Measurements from ENCODE around the gene RHBDL1. TPM values are rescaled to one million over a fixed set of nuclear protein-coding genes. Genes with fewer than 3 reads are reported as not detected.

Gene RHBDL1
- total and polyA plus RNA-seq, 2 experiments from 2014 or later, result 0.90 to 2.1 TPM

DNA sequence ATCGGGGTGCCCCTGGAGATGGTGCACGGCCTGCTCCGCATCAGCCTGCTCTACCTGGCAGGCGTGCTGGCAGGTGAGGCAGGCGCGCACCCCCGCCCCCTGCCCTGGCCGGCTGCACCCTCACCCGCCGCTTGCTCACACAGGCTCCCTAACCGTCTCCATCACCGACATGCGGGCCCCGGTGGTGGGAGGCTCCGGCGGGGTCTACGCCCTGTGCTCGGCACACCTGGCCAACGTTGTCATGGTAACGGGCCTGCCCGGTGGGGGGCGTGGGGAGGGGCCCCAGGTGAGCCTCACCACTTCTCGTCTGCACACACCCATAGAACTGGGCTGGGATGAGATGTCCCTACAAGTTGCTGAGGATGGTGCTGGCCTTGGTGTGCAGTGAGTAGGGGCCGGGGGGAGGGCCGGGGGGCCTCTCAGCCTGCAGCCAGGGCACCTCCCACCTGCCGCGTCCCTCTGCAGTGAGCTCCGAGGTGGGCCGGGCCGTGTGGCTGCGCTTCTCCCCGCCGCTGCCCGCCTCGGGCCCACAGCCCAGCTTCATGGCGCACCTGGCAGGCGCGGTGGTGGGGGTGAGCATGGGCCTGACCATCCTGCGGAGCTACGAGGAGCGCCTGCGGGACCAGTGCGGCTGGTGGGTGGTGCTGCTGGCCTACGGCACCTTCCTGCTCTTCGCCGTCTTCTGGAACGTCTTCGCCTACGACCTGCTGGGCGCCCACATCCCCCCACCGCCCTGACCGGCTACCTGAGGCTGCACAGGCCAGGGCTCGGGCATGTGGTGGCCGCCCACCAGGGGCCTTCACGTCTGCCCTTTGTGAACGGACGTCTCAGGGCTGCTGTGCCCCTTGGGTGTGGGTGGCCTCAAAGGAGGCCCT is 2.1 kb downstream of the RHBDL1 start:
- peaks cover 10% of the 10 kb centered on the region for H3K4me1 ChIP-seq (ENCODE audit: insufficient read depth)
- TF ChIP-seq EZH2 (IDR thresholded peaks at IDR 0.05; ENCODE audit: insufficient read depth, poor library complexity, severe bottlenecking) (no peak), EZH2phosphoT487 (IDR thresholded peaks at IDR 0.05; ENCODE audit: insufficient read depth, low read depth) (no peak)
- no peak overlapping the region for H2AFZ ChIP-seq
- H3K9me3 ChIP-seq (ENCODE audit: low read depth), result no peaks in the 10 kb centered on the region
- no peak overlapping the region for H3K9ac ChIP-seq
- H4K20me1 ChIP-seq (ENCODE audit: insufficient read depth), result no peaks in the 10 kb centered on the region
- no peak overlapping the region for H3K4me2 ChIP-seq (ENCODE audit: unreplicated experiment)
- DNase-seq, result no peak
- peaks cover 13% of the 10 kb centered on the region; the same call in 1 of the 2 replicates for H3F3A ChIP-seq (ENCODE audit: insufficient read depth)
- peaks cover 10% of the 10 kb centered on the region; the same call in 1 of the 2 replicates for H3K36me3 ChIP-seq (ENCODE audit: low read depth)
- H3K27ac ChIP-seq, result no peak overlapping the region
- in situ Hi-C loops (cut with MboI), result no loop called here
- 53 to 64% methylated on average over 43 to 45 of the region's 57 CpGs for WGBS, 2 experiments (ENCODE audit: low coverage in 1 of 2, low lambda C conversion rate in 2 of 2, missing lambda C conversion rate in 2 of 2)
- no peak overlapping the region for H3K4me3 ChIP-seq
- peaks cover 19% of the 10 kb centered on the region for H3K79me2 ChIP-seq (ENCODE audit: insufficient read depth)
- no peaks in the 10 kb centered on the region for H3K9me2 ChIP-seq (ENCODE audit: insufficient read depth)
- H3K27me3 ChIP-seq (replicated peaks; ENCODE audit: insufficient read depth), result no peaks in the 10 kb centered on the region

DNA sequence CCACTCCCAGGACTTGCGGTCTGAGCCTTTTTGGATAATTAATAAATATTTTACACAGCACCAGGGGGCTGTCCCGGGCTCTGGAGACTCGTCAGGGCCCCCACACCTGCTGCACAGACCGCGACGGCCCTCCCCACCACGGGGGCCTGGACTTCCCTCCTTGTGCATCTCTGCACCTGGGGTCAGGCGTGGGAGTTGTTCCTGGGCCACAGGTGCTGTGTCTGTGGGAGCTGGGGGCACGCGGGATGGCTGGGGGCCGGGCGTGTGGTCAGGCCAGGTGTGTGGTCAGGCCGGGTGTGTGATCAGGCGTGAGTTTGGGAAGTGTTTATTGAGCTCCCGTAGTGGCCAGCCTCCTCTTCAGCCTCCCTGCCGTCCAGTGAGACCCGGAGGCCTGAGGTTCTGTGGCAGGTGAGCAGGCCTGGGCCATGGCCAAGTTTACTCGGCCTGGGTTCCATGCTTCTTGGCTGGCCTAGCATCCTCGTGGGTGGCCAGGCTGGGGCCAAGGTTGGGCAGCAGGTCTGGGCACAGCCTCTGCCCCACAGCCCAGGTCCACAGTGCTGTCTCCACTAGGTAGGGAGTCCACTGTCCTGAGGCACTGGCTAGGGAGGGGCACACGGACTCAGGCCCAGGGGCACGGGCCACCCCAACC is 2.9 kb downstream of the RHBDL1 start:
- Histone ChIP-seq H3K36me3 (ENCODE audit: low read depth) (peaks cover 11% of the 10 kb centered on the region; the same call in 1 of the 2 replicates), H3K79me2 (ENCODE audit: insufficient read depth) (peaks cover 27% of the 10 kb centered on the region), H3K27me3 (replicated peaks; ENCODE audit: insufficient read depth) (no peaks in the 10 kb centered on the region), H4K20me1 (ENCODE audit: insufficient read depth) (no peaks in the 10 kb centered on the region), H3K9me2 (ENCODE audit: insufficient read depth) (no peaks in the 10 kb centered on the region), H3K27ac (no peak overlapping the region), H3K4me1 (ENCODE audit: insufficient read depth) (peaks cover 14% of the 10 kb centered on the region), H2AFZ (no peak overlapping the region), H3F3A (ENCODE audit: insufficient read depth) (peaks cover 15% of the 10 kb centered on the region; the same call in 1 of the 2 replicates), H3K4me2 (ENCODE audit: unreplicated experiment) (no peak overlapping the region), H3K9ac (no peak overlapping the region), H3K4me3 (no peak overlapping the region), H3K9me3 (ENCODE audit: low read depth) (no peaks in the 10 kb centered on the region)
- WGBS, 2 experiments (ENCODE audit: low coverage in 1 of 2, low lambda C conversion rate in 2 of 2, missing lambda C conversion rate in 2 of 2), result 63 to 65% methylated on average over 19 to 21 of the region's 21 CpGs
- in situ Hi-C loops (cut with MboI), result no loop called here
- TF ChIP-seq EZH2phosphoT487 (IDR thresholded peaks at IDR 0.05; ENCODE audit: insufficient read depth, low read depth) (no peak), EZH2 (IDR thresholded peaks at IDR 0.05; ENCODE audit: insufficient read depth, poor library complexity, severe bottlenecking) (no peak)
- DNase-seq, result no peak

- Histone ChIP-seq H2AFZ (peak overlapping the region; percentile 84), H3K36me3 (ENCODE audit: low read depth) (peaks cover 11% of the 10 kb centered on the region; the same call in 1 of the 2 replicates), H3K27me3 (replicated peaks; ENCODE audit: insufficient read depth) (no peaks in the 10 kb centered on the region), H3K27ac (no peak overlapping the region), H3K9me3 (ENCODE audit: low read depth) (no peaks in the 10 kb centered on the region), H3K4me2 (ENCODE audit: unreplicated experiment) (peak overlapping the region; percentile 70), H3K9ac (peak overlapping the region; percentile 62), H3F3A (ENCODE audit: insufficient read depth) (peaks cover 15% of the 10 kb centered on the region; the same call in 1 of the 2 replicates), H3K4me1 (ENCODE audit: insufficient read depth) (peaks cover 15% of the 10 kb centered on the region), H3K9me2 (ENCODE audit: insufficient read depth) (no peaks in the 10 kb centered on the region), H3K4me3 (peak overlapping the region; percentile 74), H4K20me1 (ENCODE audit: insufficient read depth) (no peaks in the 10 kb centered on the region), H3K79me2 (ENCODE audit: insufficient read depth) (peaks cover 32% of the 10 kb centered on the region)
- in situ Hi-C loops (cut with MboI), result no loop called here
- peak; percentile 64 for DNase-seq
- TF ChIP-seq EZH2phosphoT487 (IDR thresholded peaks at IDR 0.05; ENCODE audit: insufficient read depth, low read depth) (no peak), EZH2 (IDR thresholded peaks at IDR 0.05; ENCODE audit: insufficient read depth, poor library complexity, severe bottlenecking) (no peak)
- WGBS, 2 experiments (ENCODE audit: low coverage in 1 of 2, low lambda C conversion rate in 2 of 2, missing lambda C conversion rate in 2 of 2), result 17 to 23% methylated on average over 40 to 45 of the region's 52 CpGs
Observed at GRCh38 chr16:678858-679813, 3.7 kb downstream of the RHBDL1 start.
